GM15510 (cell line): ENCODE results near the gene ZRANB1.

Experiments
- POLR2A ChIP-seq: IDR thresholded peaks from 3 replicates; pipeline ENCODE4 v1.6.1; 2011; ENCODE audit warnings: borderline replicate concordance; ENCODE audit not compliant: insufficient read length; ENCODE audit errors: extremely low read depth

The ZRANB1 gene

GRCh38 chr10:125014086-125014830, 72.3 kb downstream of the ZRANB1 start:
- TF ChIP-seq POLR2A: no peak

DNA sequence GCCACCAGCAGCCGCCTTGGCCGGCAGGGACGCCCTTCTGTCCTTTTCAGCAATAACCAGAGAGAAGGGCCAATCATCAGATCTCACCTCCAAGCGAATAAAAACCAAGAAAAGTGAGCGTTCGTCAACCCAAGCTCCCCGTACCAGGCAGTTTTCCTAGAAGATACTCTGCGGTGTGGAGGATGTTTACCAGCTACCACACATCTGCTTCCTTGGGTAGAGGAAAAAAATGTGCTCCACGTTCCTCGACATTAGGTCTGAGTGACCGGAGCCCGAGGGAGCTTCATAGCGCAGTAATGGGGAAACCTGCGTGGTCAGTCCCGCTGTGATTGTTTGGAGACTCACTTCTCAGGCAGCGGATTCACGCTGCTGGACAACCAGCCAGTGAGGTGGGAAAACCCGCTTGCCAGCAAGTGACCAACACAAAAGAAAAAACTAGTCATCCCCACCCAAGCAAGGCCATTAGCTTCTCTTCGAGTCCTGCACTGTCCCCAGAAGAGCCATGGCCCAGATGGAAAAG, 73.0 kb downstream of the ZRANB1 start:
- TF ChIP-seq POLR2A: no peak

DNA sequence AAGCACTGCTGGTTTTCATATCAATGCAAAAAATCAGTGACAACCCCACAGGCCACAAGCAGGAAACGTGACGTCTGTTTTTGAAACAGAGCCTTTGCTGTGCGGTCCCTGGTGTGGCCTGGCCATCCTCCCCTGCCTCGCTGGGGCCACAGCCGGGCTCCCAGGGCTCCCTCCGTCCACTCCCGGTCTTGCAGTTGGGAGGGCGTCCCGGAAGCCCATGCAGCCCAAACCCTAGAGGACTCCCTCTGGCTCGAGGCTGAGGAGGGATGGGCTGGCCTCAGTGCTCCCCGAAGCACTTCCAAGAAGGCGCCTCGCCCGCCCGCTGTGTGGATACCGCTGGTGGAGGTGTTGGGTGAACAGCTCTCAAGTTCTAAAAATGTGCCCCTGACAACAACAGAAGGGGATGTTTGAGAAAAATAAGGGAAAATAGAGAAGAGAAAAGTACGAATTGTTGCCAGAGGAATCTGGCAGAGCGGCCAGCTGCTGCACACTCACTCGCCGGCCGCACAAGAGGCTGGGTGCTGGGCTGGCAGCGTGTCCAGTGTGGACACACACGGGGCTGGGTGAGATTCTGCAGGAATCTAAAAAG, 73.5 kb downstream of the ZRANB1 start:
- TF ChIP-seq POLR2A: no peak

DNA sequence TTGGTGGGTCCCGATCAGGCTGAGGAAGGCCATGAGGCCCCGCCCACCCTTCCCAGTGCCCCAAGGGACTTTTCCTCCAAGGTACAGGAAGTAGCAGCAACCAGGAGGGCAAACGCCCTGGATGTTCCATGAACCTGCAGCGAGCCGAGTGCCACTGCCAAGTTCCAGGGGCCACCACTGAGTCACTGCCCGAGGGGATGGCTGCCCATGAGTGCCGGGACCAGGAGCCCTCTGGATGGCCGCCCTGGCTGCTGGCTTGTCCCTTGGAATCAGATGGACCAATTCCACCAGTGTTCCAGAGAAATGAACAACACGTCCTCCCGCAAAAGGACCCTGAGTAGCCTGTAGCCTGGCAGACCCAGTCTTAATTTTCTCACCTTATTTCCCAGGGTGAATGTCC, 74.2 kb downstream of the ZRANB1 start:
- no peak for TF ChIP-seq POLR2A

- no peak for TF ChIP-seq POLR2A
Observed at GRCh38 chr10:125016611-125017202, 74.8 kb downstream of the ZRANB1 start.

DNA sequence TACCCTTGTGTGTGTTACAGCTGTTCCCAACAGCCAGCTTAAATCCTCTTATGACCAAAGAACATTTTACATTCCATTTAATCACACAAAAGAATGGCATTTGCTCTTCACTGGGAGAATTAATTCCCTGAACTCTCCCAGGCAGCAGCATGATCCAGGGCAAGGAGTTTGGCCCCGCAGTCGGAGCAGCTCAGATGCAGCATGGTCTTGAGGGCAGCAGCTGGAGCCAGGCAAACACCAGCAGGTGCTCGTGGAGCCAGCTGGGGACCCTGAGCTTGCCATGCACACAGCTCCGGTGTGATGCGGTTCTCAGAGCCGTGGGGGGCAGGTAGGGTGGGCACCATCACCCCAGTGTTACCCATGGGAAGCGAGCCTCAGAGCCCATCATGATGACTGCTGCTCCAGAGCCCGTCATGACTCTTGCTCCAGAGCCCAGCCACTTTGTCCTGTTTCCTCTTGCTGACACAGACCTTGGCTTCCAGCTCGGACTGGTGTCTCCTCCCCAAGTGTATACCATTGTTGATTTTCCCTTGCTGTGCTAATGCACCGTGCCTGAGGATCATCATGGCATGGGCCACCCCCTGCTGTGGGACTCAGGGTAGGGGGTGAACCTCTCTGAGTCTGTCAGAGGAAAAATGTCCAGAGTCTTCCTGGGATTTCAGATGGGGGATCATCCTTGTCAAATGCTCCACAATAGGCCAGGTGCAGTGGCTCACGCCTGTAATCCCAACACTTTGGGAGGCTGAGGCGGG, 75.8 kb downstream of the ZRANB1 start:
- no peak for TF ChIP-seq POLR2A

DNA sequence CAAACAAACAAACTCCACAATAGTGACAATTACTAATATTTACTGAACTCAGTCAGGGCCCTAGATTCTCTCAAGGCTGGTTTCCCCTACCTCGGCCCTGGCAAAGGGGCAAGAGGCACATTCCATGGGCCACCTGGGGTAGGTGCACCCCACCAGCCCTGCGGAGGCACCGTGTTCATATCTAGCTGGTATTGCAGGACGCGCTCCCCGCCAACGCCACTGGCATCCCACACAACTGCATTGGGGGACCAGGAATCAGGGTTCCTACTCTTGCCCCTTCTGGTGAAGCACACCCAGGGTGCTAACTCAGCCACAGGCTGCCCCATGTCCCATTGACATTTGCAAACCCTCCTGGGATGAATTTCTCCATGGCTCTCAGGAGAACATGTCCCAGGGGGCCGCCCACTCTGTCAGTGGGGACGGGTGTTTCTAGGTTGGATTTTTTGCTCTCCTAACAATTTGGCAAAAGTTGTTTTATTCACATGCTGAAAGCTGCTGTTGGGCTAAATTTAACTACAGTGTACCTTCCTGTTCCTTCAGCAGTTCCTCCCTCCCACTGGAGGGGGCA, 76.7 kb downstream of the ZRANB1 start:
- no peak for TF ChIP-seq POLR2A

- no peak for TF ChIP-seq POLR2A
Observed at GRCh38 chr10:125020386-125020785, 78.5 kb downstream of the ZRANB1 start.

- TF ChIP-seq POLR2A: no peak
Observed at GRCh38 chr10:125020871-125021270, 78.9 kb downstream of the ZRANB1 start.

DNA sequence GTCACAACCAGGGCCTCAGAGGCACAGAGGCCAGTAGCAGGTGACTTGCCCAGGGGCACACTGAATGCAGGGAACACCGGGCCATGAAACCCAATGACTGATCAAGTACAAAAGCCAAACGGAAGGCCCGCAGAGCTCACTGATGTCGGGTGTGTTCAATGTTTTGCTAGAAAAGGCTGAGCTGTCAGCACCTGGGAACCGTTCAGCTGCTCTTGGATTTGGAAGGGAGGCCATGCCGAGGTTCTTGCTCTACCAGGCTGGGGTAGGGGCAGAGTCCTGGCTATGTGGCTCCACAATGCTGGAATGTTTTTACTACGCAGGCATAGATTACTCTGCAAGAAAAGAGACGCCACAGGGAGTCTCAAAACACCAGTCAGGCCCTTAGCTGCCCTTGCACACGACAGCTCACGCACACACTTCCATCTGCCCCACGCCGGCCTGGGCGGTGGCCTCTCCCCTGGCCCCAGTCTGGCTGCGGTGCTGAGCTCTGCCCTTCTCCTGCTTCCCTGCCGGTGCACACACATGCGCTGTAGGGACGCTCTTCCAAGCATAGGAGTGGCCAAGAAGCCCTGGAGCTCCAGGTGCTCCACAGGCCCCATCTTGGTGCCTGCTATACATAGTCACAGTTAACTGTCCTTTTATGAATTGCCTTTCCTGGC, 79.9 kb downstream of the ZRANB1 start:
- no peak for TF ChIP-seq POLR2A

GRCh38 chr10:125022671-125023070, 80.7 kb downstream of the ZRANB1 start:
- no peak for TF ChIP-seq POLR2A

- TF ChIP-seq POLR2A: no peak
Observed at GRCh38 chr10:125023255-125023654, 81.3 kb downstream of the ZRANB1 start.

DNA sequence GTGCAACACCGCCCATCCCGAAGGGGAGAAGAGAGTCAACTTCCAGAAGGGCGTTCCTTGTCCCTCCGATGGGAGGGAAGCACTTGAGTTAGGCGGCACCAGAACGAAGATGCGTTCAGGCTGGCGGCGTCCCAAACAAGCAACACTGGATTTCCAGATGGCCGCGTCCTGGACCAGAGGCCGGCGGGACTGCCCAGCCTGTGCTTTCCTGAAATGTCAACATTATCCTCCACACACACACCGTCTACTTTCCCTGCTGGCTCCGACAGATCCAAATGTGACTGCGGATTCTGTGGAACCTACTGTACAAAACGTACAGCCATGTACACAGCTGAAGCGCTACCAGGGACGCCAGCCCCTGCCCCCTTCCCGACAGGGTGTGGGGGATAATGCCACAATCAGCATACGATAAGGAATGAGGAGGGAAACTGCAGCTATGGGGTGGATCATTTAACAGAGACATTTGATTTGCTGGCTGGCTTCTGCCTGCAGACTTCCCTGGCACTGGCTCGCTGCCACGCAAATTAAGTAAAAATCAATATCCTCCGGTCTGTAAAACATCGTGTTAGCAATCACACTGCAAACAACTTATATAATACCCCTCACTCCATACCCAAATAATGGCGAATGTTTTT, 82.1 kb downstream of the ZRANB1 start:
- TF ChIP-seq POLR2A: no peak
